Loucy (cell line): ENCODE measurements around the gene PRKN.

Experiments
- H2AFZ ChIP-seq: fragments of 200-600 bp; sonication (generic); 2 replicates; pipeline ENCODE4 v1.6.0; 2016; ENCODE audit warnings: antibody characterized with exemption, mild to moderate bottlenecking, low read length, moderate library complexity
- H3F3A ChIP-seq: fragments of 200-600 bp; 2 replicates; pipeline ENCODE4 v1.6.0; 2016; ENCODE audit warnings: antibody characterized with exemption, low read depth, mild to moderate bottlenecking
- H3K27me3 ChIP-seq: fragments of 200-600 bp; sonication (generic); 2 replicates; pipeline ENCODE4 v1.6.1; 2014; ENCODE audit warnings: low read length, mild to moderate bottlenecking; ENCODE audit not compliant: insufficient read depth, poor library complexity, severe bottlenecking
- H3K36me3 ChIP-seq: fragments of 200-600 bp; sonication (generic); 2 replicates; pipeline ENCODE4 v1.6.1; 2016; ENCODE audit warnings: low read length; ENCODE audit not compliant: insufficient read depth
- H3K4me1 ChIP-seq: fragments of 200-600 bp; sonication (generic); 2 replicates; pipeline ENCODE4 v1.5.1; 2014; ENCODE audit warnings: low read length, mild to moderate bottlenecking; ENCODE audit not compliant: insufficient read depth, poor library complexity, severe bottlenecking
- H3K4me2 ChIP-seq: fragments of 200-600 bp; sonication (generic); 2 replicates; pipeline ENCODE4 v1.6.0; 2014; ENCODE audit warnings: antibody characterized with exemption, low read length, low read depth, mild to moderate bottlenecking; ENCODE audit not compliant: poor library complexity, severe bottlenecking
- H3K4me3 ChIP-seq: fragments of 200-600 bp; sonication (generic); 2 replicates; pipeline ENCODE4 v1.5.1; 2014; ENCODE audit warnings: low read length, mild to moderate bottlenecking, mixed read lengths; ENCODE audit not compliant: poor library complexity, severe bottlenecking
- H3K79me2 ChIP-seq: fragments of 200-600 bp; sonication (generic); 2 replicates; pipeline ENCODE4 v1.6.1; 2014; ENCODE audit warnings: low read length; ENCODE audit not compliant: insufficient read depth
- H3K9ac ChIP-seq: fragments of 200-600 bp; sonication (generic); 2 replicates; pipeline ENCODE4 v1.6.0; 2014; ENCODE audit warnings: mild to moderate bottlenecking, low read depth, low read length, moderate library complexity; ENCODE audit not compliant: poor library complexity, severe bottlenecking
- H3K9me2 ChIP-seq: fragments of 200-600 bp; sonication (generic); replicated peaks from 2 replicates; pipeline ENCODE4 v1.6.1; 2016; ENCODE audit warnings: low read depth, low read length, mixed read lengths
- H3K9me3 ChIP-seq: fragments of 200-600 bp; sonication (generic); 2 replicates; pipeline ENCODE4 v1.6.1; 2014; ENCODE audit warnings: mild to moderate bottlenecking, antibody characterized with exemption, low read length, low read depth; ENCODE audit not compliant: insufficient read depth
- H4K20me1 ChIP-seq: fragments of 200-600 bp; sonication (generic); 2 replicates; pipeline ENCODE4 v1.6.0; 2014; ENCODE audit warnings: antibody characterized with exemption, low read length, mild to moderate bottlenecking; ENCODE audit not compliant: insufficient read depth, poor library complexity, severe bottlenecking
- EZH2phosphoT487 ChIP-seq: fragments of 200-600 bp; IDR thresholded peaks from 2 replicates; pipeline ENCODE4 v1.6.1; 2018; ENCODE audit warnings: antibody characterized with exemption, mild to moderate bottlenecking, moderate library complexity, borderline replicate concordance
- TF ChIP-seq, protein P1 (sequence below): fragments of 200-600 bp; sonication (generic); conservative IDR thresholded peaks from 2 replicates; pipeline ENCODE4 v1.5.1; 2014; ENCODE audit warnings: mild to moderate bottlenecking, antibody characterized with exemption, low read length

Gene PRKN

DNA sequence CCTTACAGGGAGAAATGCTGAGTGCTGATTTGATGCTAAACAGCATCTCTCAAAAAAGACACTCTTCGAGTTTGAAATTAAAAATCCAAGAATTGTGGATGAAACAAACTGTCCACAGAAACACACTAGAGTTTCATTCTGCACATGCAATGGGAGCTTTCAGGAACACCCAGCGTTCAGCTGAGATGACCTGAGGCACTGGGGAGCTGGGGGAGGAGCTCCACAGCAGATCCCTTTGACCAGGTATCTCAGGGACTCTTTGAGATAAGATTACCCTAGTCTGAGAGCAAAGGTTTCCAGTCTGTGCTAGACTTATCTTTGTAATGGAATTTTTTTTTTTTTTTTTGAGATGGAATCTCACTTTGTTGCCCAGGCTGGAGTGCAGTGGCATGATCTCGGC, 1382.9 kb downstream of the PRKN start:
- Histone ChIP-seq H3K4me2 (no peak overlapping the region), H3F3A (no peaks in the 10 kb centered on the region), H3K27me3 (no peaks in the 10 kb centered on the region), H3K4me1 (no peaks in the 10 kb centered on the region), H4K20me1 (no peaks in the 10 kb centered on the region), H3K9me2 (no peaks in the 10 kb centered on the region), H3K79me2 (no peaks in the 10 kb centered on the region), H3K9me3 (no peaks in the 10 kb centered on the region), H3K9ac (no peak overlapping the region), H3K4me3 (no peak overlapping the region), H2AFZ (no peak overlapping the region), H3K36me3 (no peaks in the 10 kb centered on the region)
- TF ChIP-seq, protein P1, sequence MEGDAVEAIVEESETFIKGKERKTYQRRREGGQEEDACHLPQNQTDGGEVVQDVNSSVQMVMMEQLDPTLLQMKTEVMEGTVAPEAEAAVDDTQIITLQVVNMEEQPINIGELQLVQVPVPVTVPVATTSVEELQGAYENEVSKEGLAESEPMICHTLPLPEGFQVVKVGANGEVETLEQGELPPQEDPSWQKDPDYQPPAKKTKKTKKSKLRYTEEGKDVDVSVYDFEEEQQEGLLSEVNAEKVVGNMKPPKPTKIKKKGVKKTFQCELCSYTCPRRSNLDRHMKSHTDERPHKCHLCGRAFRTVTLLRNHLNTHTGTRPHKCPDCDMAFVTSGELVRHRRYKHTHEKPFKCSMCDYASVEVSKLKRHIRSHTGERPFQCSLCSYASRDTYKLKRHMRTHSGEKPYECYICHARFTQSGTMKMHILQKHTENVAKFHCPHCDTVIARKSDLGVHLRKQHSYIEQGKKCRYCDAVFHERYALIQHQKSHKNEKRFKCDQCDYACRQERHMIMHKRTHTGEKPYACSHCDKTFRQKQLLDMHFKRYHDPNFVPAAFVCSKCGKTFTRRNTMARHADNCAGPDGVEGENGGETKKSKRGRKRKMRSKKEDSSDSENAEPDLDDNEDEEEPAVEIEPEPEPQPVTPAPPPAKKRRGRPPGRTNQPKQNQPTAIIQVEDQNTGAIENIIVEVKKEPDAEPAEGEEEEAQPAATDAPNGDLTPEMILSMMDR = no peak
- no peak for TF ChIP-seq EZH2phosphoT487

DNA sequence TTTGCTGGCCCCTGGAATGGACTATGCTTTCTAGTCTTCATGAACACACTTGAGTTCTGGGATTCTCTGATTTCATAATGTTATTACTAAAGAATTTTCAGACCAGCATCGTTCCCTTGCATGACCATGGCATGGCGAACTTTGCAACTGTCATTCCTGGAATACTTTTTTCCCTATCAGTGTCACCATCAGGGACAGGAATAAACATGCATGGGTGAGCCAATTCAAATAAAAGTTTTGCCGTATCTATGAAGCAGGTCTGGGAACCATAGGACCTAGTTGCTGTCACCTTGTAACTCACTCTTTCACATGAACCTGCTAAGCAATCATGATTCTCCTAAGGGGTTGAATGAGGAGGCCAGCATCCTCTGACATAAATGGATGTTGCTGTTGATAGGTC, 1385.5 kb downstream of the PRKN start:
- H3K9me3 ChIP-seq = no peaks in the 10 kb centered on the region
- H3K4me3 ChIP-seq = no peak overlapping the region
- no peak overlapping the region for H3K9ac ChIP-seq
- TF ChIP-seq EZH2phosphoT487 = no peak
- no peaks in the 10 kb centered on the region for H3K4me1 ChIP-seq
- no peak overlapping the region for H3K4me2 ChIP-seq
- no peaks in the 10 kb centered on the region for H3K79me2 ChIP-seq
- no peaks in the 10 kb centered on the region for H3K9me2 ChIP-seq
- H3K27me3 ChIP-seq = no peaks in the 10 kb centered on the region
- H3F3A ChIP-seq = no peaks in the 10 kb centered on the region
- no peak overlapping the region for H2AFZ ChIP-seq
- no peaks in the 10 kb centered on the region for H3K36me3 ChIP-seq
- H4K20me1 ChIP-seq = no peaks in the 10 kb centered on the region

DNA sequence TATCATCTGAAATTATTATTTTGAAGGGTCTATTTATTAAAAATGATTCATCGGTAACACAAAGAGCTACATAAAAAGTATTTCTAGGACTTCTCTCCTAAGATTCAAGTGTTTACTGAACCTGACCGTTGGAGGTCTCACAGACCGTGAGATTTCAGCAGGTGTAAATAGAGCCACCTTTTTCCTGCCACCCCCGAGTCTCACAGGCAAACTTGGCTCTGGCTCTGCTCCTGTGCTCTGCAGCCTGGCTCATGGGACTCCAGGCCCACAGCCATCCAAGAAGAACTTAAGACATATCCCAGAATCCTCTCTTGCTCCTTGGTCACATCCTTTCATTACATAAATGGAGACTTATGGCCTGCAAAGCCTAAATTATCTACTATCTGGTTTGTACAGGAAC, 1385.9 kb downstream of the PRKN start:
- no peak overlapping the region for H3K9ac ChIP-seq
- H3F3A ChIP-seq = no peaks in the 10 kb centered on the region
- no peak overlapping the region for H3K4me3 ChIP-seq

DNA sequence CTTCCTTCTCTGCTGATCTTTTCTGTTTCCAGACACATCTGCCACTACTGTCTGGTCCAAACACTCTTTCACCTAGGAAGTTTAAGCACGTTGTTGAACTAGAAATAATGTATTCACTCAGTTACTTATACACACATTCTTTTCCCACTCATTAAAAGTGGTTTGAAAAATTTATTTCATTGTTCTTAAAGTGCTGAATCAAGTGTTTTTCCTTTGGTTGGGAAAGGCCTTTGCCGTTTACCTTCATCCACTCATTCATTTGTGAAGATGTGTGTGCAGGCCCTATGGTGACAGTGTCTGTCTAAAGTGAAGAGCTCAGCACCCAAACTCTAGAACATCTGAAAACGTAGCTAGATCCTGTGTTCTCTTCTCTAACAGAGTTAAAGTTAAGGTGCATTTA, 1389.6 kb downstream of the PRKN start:
- Histone ChIP-seq H3K9ac (no peak overlapping the region), H3F3A (no peaks in the 10 kb centered on the region), H3K4me1 (no peaks in the 10 kb centered on the region), H4K20me1 (no peaks in the 10 kb centered on the region), H3K79me2 (no peaks in the 10 kb centered on the region), H3K9me2 (no peaks in the 10 kb centered on the region), H3K4me3 (no peak overlapping the region), H2AFZ (no peak overlapping the region), H3K36me3 (no peaks in the 10 kb centered on the region), H3K9me3 (0 out of 2 replicates have a peak, but pooled peaks cover 6% of the 10 kb centered on the region), H3K4me2 (no peak overlapping the region), H3K27me3 (no peaks in the 10 kb centered on the region)
- TF ChIP-seq, protein P1 = no peak
- no peak for TF ChIP-seq EZH2phosphoT487

More for the DNA sequence above, 1385.9 kb downstream of the PRKN start:
- no peaks in the 10 kb centered on the region for H3K4me1 ChIP-seq
- no peaks in the 10 kb centered on the region for H3K9me2 ChIP-seq
- H3K36me3 ChIP-seq = no peaks in the 10 kb centered on the region
- H3K79me2 ChIP-seq = no peaks in the 10 kb centered on the region
- no peak overlapping the region for H2AFZ ChIP-seq
- H4K20me1 ChIP-seq = no peaks in the 10 kb centered on the region
- H3K4me2 ChIP-seq = no peak overlapping the region
- TF ChIP-seq, protein P1 = no peak
- TF ChIP-seq EZH2phosphoT487 = no peak
- 0 out of 2 replicates have a peak, but pooled peaks cover 3% of the 10 kb centered on the region for H3K9me3 ChIP-seq
- no peaks in the 10 kb centered on the region for H3K27me3 ChIP-seq
